Erythroblast (primary cell): Measurements from ENCODE around the gene SCLY.

ENCODE experiments used
- DNase-seq, 2 experiments: peaks; one replicate each; lab custom pipeline; 2025; lab: John Stamatoyannopoulos, UW
- GATA1 ChIP-seq: IDR thresholded peaks from 2 replicates; pipeline ENCODE4 v1.6.1; 2011; ENCODE audit warnings: low read depth, mild to moderate bottlenecking, control low read depth, low read length, moderate library complexity
- POLR2A ChIP-seq: IDR thresholded peaks from 2 replicates; pipeline ENCODE4 v1.6.1; 2011; ENCODE audit warnings: mild to moderate bottlenecking, low read length

The SCLY gene

GRCh38 chr2:238092486-238093035 lies 31.8 kb downstream of the SCLY start:
- no peak for DNase-seq
- no peak for TF ChIP-seq GATA1
- TF ChIP-seq POLR2A = no peak

- no peak for DNase-seq
- TF ChIP-seq POLR2A (no peak), GATA1 (no peak)
Observed at GRCh38 chr2:238093181-238094140, 32.7 kb downstream of the SCLY start.

- TF ChIP-seq GATA1 (no peak), POLR2A (no peak)
- DNase-seq = no peak
Observed at GRCh38 chr2:238094438-238095022, 33.7 kb downstream of the SCLY start.

- no peak for TF ChIP-seq POLR2A
- TF ChIP-seq GATA1 = no peak
- DNase-seq = no peak
Observed at GRCh38 chr2:238095143-238095542, 34.3 kb downstream of the SCLY start.

GRCh38 chr2:238096311-238097011 lies 35.7 kb downstream of the SCLY start:
- no peak for DNase-seq
- TF ChIP-seq POLR2A (no peak), GATA1 (no peak)

- TF ChIP-seq POLR2A = no peak
- no peak for TF ChIP-seq GATA1
- DNase-seq = no peak
Observed at GRCh38 chr2:238097201-238097987, 36.6 kb downstream of the SCLY start.

- TF ChIP-seq POLR2A (no peak), GATA1 (no peak)
- peak; percentile 84 to 92 for DNase-seq
Observed at GRCh38 chr2:238097988-238098871, 37.4 kb downstream of the SCLY start.

- TF ChIP-seq GATA1 = no peak
- TF ChIP-seq POLR2A = no peak
- no peak for DNase-seq
Observed at GRCh38 chr2:238098901-238099713, 38.3 kb downstream of the SCLY start.

- DNase-seq = no peak
- TF ChIP-seq GATA1 = no peak
- TF ChIP-seq POLR2A = no peak
Observed at GRCh38 chr2:238099714-238100048, 38.9 kb downstream of the SCLY start.

- TF ChIP-seq GATA1 = no peak
- TF ChIP-seq POLR2A = no peak
- peak; percentile 44 to 52 for DNase-seq
Observed at GRCh38 chr2:238100049-238100820, 39.4 kb downstream of the SCLY start, which contains the start of gene ESPNL. TSS of gene ESPNL (plus strand) at chr2:238100340. CDS start at chr2:238100420, 80 bp downstream.
